Astrocyte (in vitro differentiated cells and primary cell): ENCODE data around the gene SLC19A1.

Source experiments
- CTCF ChIP-seq: IDR thresholded peaks from 2 replicates; pipeline ENCODE4 v1.5.1; 2011; ENCODE audit warnings: low read depth, mild to moderate bottlenecking, inconsistent platforms, low read length, moderate library complexity; ENCODE audit not compliant: insufficient read depth
- EZH2 ChIP-seq: IDR thresholded peaks from 2 replicates; pipeline ENCODE4 v1.6.1; 2012; ENCODE audit warnings: mild to moderate bottlenecking, low read length, inconsistent platforms; ENCODE audit not compliant: insufficient read depth

GRCh38 chr21:45513741-45514310, 28.4 kb downstream of the SLC19A1 start:
- TF ChIP-seq CTCF (no peak), EZH2 (no peak)
